ENCODE data around the gene GULP1. TPM values are rescaled to one million over a fixed set of nuclear protein-coding genes. Genes with fewer than 3 reads are reported as not detected.

The GULP1 gene
- total RNA-seq, 1 experiment from 2014 or later = 76.0 TPM

DNA sequence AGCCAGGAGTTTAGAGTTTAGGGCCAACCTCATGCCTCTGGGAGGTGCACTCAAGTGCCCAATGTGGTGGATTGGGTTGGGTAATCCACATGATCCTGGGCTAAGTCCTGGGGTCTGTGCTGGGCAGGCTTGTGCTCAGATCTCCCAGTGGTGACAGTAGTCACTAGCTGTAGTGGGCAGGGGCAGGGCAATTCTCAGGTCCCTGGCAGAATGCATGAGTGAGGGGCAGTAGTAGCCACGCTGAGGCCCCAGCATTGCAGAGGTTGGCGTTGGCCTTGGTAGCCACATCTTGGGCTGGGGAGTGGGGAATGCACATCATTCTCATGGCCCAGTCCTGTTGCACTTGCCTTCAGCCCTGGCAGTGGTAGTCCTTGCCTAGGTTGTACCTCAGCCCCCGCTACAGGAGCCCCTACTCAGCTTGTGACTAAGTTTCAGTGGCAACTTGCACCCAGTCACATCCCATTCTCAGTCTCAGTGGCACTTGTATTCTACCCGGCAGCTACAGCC, 269.9 kb downstream of the GULP1 start:
- no TSS peak for BruUV-seq (replicated peaks)
- Histone ChIP-seq H3K4me2 (ENCODE audit: low read length) (no peak overlapping the region), H3K79me2 (ENCODE audit: insufficient read depth, low read length) (no peaks in the 10 kb centered on the region), H3K9ac (ENCODE audit: low read length) (no peak overlapping the region), H3K27ac (ENCODE audit: low read depth, low read length) (no peak overlapping the region), H3K9me3 (ENCODE audit: control insufficient read depth in 1 of 2, insufficient read depth in 1 of 2, low read depth in 1 of 2, low read length in 2 of 2) (no peaks in the 10 kb centered on the region), H4K20me1 (ENCODE audit: insufficient read depth) (no peaks in the 10 kb centered on the region), H3K4me3 (replicated peaks in 1 of 2; ENCODE audit: low read depth in 1 of 2, low read length in 2 of 2) (no peak overlapping the region), H3K36me3 (ENCODE audit: control insufficient read depth in 1 of 2, insufficient read depth in 2 of 2, low read length in 2 of 2) (no peaks in the 10 kb centered on the region), H3K27me3 (ENCODE audit: insufficient read depth, low read length) (no peaks in the 10 kb centered on the region), H3K4me1 (ENCODE audit: control insufficient read depth in 1 of 2, insufficient read depth in 2 of 2, low read length in 2 of 2) (no peaks in the 10 kb centered on the region), H3K9me2 (ENCODE audit: insufficient read depth) (no peaks in the 10 kb centered on the region; the same call in 1 of the 2 replicates), H2AFZ (ENCODE audit: low read depth, low read length, poor library complexity, severe bottlenecking) (no peak overlapping the region)
- no peak for ATAC-seq
- ChIA-PET CTCF (no interaction called here), RAD21 (ENCODE audit: low non-redundant PET in 1 of 2, low total read pairs in 2 of 2, uncharacterized antibody in 2 of 2, unreplicated experiment in 2 of 2) (no interaction called here), POLR2A (no interaction called here)
- TF ChIP-seq SRF (IDR thresholded peaks at IDR 0.05; ENCODE audit: low read depth) (no peak), CEBPB (IDR thresholded peaks at IDR 0.05; ENCODE audit: low read depth) (no peak), ZNF274 (IDR thresholded peaks at IDR 0.05; ENCODE audit: low read depth, low read length) (no peak), TCF7L2 (IDR thresholded peaks at IDR 0.05; ENCODE audit: borderline replicate concordance, extremely low read depth, insufficient read depth, insufficient read length) (no peak), EGR1 (IDR thresholded peaks at IDR 0.05; ENCODE audit: low read depth) (no peak), POLR2AphosphoS5 (IDR thresholded peaks at IDR 0.05; ENCODE audit: low read depth, low read length) (no peak), EZH2 (IDR thresholded peaks at IDR 0.05) (no peak), RAD21 (IDR thresholded peaks at IDR 0.05; ENCODE audit: low read depth) (no peak), POLR2A (IDR thresholded peaks at IDR 0.05; ENCODE audit: borderline replicate concordance, extremely low read depth, insufficient read depth, insufficient read length) (no peak), ELF1 (IDR thresholded peaks at IDR 0.05; ENCODE audit: borderline replicate concordance, low read depth) (no peak), SP1 (IDR thresholded peaks at IDR 0.05; ENCODE audit: low read depth) (no peak), EZH2phosphoT487 (IDR thresholded peaks at IDR 0.05; ENCODE audit: borderline replicate concordance) (no peak), CBX3 (IDR thresholded peaks at IDR 0.05; ENCODE audit: low read depth) (no peak), YY1 (IDR thresholded peaks at IDR 0.05; ENCODE audit: extremely low read depth, insufficient replicate concordance, low read depth, low read length) (no peak), JUND (IDR thresholded peaks at IDR 0.05) (no peak)
- TF ChIP-seq, protein P1, sequence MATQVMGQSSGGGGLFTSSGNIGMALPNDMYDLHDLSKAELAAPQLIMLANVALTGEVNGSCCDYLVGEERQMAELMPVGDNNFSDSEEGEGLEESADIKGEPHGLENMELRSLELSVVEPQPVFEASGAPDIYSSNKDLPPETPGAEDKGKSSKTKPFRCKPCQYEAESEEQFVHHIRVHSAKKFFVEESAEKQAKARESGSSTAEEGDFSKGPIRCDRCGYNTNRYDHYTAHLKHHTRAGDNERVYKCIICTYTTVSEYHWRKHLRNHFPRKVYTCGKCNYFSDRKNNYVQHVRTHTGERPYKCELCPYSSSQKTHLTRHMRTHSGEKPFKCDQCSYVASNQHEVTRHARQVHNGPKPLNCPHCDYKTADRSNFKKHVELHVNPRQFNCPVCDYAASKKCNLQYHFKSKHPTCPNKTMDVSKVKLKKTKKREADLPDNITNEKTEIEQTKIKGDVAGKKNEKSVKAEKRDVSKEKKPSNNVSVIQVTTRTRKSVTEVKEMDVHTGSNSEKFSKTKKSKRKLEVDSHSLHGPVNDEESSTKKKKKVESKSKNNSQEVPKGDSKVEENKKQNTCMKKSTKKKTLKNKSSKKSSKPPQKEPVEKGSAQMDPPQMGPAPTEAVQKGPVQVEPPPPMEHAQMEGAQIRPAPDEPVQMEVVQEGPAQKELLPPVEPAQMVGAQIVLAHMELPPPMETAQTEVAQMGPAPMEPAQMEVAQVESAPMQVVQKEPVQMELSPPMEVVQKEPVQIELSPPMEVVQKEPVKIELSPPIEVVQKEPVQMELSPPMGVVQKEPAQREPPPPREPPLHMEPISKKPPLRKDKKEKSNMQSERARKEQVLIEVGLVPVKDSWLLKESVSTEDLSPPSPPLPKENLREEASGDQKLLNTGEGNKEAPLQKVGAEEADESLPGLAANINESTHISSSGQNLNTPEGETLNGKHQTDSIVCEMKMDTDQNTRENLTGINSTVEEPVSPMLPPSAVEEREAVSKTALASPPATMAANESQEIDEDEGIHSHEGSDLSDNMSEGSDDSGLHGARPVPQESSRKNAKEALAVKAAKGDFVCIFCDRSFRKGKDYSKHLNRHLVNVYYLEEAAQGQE (IDR thresholded peaks at IDR 0.05; ENCODE audit: low read depth) = no peak
- TF ChIP-seq, protein P2, sequence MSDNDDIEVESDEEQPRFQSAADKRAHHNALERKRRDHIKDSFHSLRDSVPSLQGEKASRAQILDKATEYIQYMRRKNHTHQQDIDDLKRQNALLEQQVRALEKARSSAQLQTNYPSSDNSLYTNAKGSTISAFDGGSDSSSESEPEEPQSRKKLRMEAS (IDR thresholded peaks at IDR 0.05) = no peak
- TF ChIP-seq, protein P3, sequence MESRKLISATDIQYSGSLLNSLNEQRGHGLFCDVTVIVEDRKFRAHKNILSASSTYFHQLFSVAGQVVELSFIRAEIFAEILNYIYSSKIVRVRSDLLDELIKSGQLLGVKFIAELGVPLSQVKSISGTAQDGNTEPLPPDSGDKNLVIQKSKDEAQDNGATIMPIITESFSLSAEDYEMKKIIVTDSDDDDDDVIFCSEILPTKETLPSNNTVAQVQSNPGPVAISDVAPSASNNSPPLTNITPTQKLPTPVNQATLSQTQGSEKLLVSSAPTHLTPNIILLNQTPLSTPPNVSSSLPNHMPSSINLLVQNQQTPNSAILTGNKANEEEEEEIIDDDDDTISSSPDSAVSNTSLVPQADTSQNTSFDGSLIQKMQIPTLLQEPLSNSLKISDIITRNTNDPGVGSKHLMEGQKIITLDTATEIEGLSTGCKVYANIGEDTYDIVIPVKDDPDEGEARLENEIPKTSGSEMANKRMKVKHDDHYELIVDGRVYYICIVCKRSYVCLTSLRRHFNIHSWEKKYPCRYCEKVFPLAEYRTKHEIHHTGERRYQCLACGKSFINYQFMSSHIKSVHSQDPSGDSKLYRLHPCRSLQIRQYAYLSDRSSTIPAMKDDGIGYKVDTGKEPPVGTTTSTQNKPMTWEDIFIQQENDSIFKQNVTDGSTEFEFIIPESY (IDR thresholded peaks at IDR 0.05; ENCODE audit: extremely low read depth, insufficient replicate concordance, low read length) = no peak
- TF ChIP-seq, protein P4, sequence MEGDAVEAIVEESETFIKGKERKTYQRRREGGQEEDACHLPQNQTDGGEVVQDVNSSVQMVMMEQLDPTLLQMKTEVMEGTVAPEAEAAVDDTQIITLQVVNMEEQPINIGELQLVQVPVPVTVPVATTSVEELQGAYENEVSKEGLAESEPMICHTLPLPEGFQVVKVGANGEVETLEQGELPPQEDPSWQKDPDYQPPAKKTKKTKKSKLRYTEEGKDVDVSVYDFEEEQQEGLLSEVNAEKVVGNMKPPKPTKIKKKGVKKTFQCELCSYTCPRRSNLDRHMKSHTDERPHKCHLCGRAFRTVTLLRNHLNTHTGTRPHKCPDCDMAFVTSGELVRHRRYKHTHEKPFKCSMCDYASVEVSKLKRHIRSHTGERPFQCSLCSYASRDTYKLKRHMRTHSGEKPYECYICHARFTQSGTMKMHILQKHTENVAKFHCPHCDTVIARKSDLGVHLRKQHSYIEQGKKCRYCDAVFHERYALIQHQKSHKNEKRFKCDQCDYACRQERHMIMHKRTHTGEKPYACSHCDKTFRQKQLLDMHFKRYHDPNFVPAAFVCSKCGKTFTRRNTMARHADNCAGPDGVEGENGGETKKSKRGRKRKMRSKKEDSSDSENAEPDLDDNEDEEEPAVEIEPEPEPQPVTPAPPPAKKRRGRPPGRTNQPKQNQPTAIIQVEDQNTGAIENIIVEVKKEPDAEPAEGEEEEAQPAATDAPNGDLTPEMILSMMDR (IDR thresholded peaks at IDR 0.05 in 2 of 3, conservative IDR thresholded peaks at IDR 0.05 in 1 of 3; ENCODE audit: borderline replicate concordance in 1 of 3, insufficient read depth in 1 of 3, low read depth in 2 of 3, low read length in 2 of 3) = no peak
- TF ChIP-seq, protein P5, sequence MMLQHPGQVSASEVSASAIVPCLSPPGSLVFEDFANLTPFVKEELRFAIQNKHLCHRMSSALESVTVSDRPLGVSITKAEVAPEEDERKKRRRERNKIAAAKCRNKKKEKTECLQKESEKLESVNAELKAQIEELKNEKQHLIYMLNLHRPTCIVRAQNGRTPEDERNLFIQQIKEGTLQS (IDR thresholded peaks at IDR 0.05) = no peak
- DNase-seq (ENCODE audit: low read depth, low spot score) = no peak
- intact Hi-C loops (cut with micrococcal nuclease) = no loop called here
